ENCODE data around the gene IFTAP. TPM values are rescaled to one million over a fixed set of nuclear protein-coding genes. Genes with fewer than 3 reads are reported as not detected.
A peak's percentile ranks its signal among the peaks of the same experiment; 100 is the strongest.

The IFTAP gene
- total and polyA plus RNA-seq, 10 of the 15 experiments (the other 5 are each of a cell fraction or from before 2014, with no cell fraction given) = 0.32 to 1.0 (median 0.63) TPM; not detected in 2

DNA sequence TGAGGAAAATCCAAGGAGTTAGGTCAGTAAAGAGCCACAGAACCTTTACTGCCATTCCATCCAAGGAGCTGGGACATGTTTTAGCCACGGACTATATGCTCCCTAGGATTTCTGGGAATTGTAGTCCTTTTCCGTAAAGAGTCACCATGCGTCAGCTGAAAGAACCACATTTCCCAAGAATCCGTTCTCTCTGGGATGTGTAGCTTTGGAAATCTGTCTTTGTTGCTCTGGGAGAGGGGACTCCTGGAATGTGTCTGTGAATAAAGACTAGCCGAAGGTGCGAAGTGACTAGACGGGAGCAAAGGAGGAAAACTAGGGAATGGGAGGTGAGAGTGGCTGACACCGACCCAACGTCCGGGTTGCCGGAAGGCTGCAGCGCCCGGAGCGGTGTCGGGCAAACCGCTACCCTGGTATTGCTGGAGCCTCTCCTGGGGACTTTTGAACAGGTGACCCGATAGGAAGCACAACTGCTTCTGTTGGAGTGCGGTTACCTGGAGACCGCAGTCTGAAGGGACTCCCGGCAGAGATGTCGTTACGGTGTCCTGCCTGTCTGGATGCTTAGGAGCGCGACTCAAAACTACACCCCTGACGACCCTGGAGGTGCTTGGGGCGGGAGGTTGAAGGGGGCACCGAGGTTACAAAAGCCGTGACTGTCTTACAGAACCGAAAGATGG lies at the start of gene IFTAP (continued):
- TF ChIP-seq HDAC2 (IDR thresholded peaks at IDR 0.05) (no peak), SIN3A (IDR thresholded peaks at IDR 0.05; ENCODE audit: low read depth, low read length) (no peak), BACH1 (IDR thresholded peaks at IDR 0.05; ENCODE audit: borderline replicate concordance) (no peak), RUNX3 (IDR thresholded peaks at IDR 0.05; ENCODE audit: low read length) (peak; percentile 1; the same call in 1 of the 2 replicates), TCF3 (IDR thresholded peaks at IDR 0.05; ENCODE audit: borderline replicate concordance, insufficient read depth, low read depth, low read length) (no peak), FOXM1 (IDR thresholded peaks at IDR 0.05; ENCODE audit: low read depth, low read length) (no peak), BHLHE40 (IDR thresholded peaks at IDR 0.05; ENCODE audit: borderline replicate concordance in 1 of 2, low read depth in 2 of 2, low read length in 1 of 2) (no peak), IRF4 (IDR thresholded peaks at IDR 0.05; ENCODE audit: low read depth, low read length) (no peak), PML (IDR thresholded peaks at IDR 0.05; ENCODE audit: low read length) (no peak), E2F8 (IDR thresholded peaks at IDR 0.05; ENCODE audit: low read depth, partially characterized antibody) (no peak), ZNF687 (IDR thresholded peaks at IDR 0.05) (no peak), WRNIP1 (IDR thresholded peaks at IDR 0.05; ENCODE audit: borderline replicate concordance, low read depth, low read length) (no peak), NFYB (IDR thresholded peaks at IDR 0.05; ENCODE audit: insufficient read depth, low read depth, low read length) (no peak), ZBED1 (IDR thresholded peaks at IDR 0.05; ENCODE audit: borderline replicate concordance) (no peak)
